Stimulated activated CD4-positive, alpha-beta T cell treated with anti-CD3 and anti-CD28 coated beads, Interleukin-1b, Interleukin-23, amount 100 ng/mL, for 24 hours (primary cell): ENCODE data around the gene BLCAP.
A peak's percentile ranks its signal among the peaks of the same experiment; 100 is the strongest.
"Not testable (repeated sequence)": the region's sequence is repeated elsewhere in the genome, so short reads cannot be mapped to it uniquely, and the experiment has no call there.

Experiments used
- DNase-seq, 4 experiments: peaks; one replicate each; pipeline ENCODE4 v3.0.0-alpha.2; 2020; ENCODE audit warnings: low read depth in 4 of 4, low spot score in 1 of 4

BLCAP gene

DNA sequence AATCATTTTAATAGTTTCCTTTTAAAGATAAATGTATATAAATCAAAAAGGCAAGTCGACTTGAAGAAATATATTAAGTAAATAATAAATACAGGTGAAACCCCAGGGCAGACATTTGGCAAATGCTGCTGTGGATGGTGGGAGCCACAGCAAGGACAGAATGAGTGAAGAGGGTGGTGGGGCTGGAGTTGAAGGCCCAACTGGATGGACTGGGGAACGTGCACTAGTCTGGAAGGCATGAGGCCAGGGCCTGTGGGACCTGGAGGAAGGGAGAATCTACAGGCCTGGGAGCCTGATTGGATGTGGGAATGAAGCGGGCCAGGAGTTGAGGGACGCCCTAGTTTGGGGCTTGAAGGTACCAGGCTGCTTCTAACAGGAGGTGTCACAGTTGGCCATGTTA lies 30.6 kb upstream of the BLCAP start:
- no peak for DNase-seq

DNA sequence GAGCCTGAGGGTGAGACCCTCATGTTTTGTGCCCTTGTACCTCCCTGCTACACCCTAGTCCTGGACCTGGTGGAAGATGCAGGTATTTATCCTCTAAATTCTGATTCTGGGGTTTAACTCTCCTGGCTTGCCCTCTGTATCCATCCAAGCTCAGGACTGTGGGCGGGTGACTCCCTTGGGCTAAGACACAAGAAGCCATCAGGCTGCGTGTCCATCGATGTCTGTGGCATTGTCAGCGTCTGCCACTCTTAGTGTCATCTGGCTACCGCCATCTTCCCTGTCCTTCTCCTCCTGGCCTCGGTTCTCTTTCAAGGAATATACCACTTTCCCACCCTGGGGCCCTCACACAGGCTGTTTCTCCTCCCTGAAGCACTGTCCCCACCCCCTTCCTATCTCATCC lies 28.9 kb upstream of the BLCAP start:
- DNase-seq, result no peak

DNA sequence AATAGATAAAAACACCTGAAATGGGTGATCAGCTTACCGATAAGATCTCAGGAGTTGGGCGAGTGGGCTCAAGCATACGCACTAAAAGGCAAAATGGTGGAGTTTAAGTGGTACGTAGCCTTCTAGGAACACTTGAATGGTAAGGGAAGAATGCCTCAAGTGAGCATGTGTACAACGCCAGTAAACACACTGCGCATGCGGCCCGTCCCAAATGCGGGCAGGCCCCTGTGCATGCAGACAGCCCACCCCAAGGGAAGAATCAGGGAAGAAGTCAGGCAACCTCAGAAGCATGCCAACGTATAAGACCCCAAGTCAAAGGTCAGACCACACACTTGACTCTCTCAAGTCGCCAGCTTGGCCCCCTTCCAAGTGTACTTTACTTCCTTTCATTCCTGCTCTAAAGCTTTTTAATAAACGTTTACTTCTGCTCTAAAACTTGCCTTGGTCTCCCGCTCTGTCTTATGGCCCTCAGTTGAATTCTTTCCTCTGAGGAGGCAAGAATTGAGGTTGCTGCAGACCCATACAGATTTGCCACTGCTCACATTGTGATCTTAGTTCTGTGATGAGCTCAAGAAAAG lies 27.1 kb upstream of the BLCAP start:
- not testable (repeated sequence) for DNase-seq

DNA sequence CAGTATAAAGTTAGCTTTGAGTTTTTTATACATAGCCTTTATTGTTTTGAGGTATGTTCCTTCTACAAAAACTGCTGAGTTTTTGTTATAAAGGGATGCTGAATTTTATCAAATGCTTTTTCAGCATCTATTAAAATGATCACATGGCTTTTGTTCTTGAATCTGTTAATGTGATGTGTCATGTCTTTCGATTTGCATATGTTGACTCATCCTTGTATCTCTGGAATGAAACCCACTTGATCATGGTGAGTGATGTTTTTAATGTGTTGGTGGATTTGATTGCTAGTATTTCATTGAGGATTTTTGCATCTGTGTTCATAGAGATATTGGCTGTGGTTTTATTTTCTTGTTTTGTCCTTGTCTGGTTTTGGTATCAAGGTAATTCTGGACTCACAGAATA lies 24.7 kb upstream of the BLCAP start:
- DNase-seq, result no peak

DNA sequence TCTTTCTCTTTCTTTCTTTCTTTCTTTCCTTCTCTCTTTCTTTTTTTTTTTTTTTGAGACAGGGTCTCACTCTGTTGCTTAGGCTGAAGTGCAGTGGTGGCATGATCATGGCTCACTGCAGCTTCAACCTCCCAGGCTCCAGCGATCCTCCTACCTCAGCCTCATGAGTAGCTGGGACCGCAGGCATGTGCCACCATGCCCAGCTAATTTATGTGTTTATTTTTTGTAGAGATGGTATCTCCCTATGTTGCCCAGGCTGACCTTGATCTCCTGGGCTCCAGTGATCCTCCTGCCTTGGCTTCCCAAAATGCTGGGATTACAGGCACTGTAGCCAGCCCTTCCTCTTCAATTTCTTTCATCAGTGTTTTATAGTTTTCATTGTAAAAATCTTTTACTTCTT lies 24.0 kb upstream of the BLCAP start:
- DNase-seq, result not testable (repeated sequence)

DNA sequence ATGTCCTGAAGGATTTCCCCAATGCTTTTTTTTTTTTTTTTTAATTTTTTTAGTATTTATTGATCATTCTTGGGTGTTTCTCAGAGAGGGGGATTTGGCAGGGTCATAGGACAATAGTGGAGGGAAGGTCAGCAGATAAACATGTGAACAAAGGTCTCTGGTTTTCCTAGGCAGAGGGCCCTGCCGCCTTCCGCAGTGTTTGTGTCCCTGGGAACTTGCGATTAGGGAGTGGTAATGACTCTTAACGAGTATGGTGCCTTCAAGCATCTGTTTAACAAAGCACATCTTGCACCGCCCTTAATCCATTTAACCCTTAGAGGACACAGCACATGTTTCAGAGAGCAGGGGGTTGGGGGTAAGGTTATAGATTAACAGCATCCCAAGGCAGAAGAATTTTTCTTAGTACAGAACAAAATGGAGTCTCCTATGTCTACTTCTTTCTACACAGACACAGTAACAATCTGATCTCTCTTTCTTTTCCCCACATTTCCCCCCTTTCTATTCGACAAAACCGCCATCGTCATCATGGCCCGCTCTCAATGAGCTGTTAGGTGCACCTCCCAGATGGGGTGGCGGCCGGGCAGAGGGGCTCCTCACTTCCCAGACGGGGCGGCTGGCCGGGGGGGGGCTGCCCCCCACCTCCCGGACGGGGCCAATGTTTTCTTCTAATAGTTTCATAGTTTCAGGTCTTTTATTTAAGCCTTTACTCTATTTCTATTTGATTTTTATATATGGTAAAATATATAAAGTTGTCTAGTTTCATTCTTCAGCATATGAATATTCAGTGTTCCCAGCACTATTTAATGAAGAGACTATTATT lies 22.6 kb upstream of the BLCAP start:
- not testable (repeated sequence) for DNase-seq

DNA sequence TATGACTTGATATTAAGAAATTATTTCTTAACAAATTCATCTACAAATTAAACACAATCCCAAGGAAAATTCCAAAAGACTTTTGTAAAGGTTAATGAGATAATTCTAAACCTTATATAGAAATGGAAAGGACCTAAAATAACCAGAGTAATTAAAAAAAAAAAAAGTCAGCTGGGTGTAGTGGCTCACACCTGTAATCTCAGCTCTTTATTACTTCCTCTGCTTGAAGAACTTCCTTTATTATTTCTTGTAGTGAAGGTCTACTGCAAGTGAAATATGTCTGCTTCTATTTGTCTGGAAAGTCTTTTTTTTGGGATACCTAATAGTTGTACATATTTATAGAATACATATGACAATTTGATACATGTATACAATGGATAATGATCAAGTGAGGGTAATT lies 20.2 kb upstream of the BLCAP start:
- no peak for DNase-seq

DNA sequence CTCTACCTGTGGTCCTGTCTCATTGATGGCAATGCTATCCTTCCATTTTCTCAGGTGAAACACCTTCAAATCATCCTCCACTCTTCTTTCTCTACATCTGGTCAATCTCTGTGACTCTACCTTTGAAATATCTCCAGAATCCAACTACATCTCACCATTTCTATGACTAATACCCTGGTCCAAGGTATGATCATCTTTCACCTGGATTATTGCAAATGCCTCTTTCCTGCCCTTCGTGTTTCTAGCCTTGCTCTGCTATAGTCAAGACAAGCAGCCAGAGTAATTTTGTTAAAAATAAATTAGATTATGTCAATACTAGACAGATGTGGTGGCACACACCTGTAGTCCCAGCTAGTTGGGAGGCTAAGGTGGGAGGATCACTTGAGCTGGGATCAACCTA lies 17.8 kb upstream of the BLCAP start:
- no peak for DNase-seq

DNA sequence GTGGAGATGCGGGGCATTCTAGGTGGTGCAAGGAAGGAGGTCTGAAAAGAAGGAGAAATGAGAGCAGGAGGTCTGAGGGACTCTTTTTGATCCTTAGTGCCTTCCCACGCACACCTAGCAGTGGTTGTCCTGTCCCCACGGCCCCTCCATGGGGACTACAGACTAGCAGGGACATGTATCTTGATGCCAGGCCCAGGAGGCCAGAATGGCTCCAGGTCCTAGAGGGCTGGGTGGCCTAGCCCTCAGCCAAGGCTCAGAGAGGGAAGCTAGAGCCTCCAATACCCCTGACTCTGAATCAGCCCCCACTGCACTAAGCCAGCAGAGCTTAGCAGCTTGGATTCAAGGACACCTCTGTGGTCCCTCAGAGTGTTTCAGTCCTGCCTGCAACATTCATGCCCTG lies 16.7 kb upstream of the BLCAP start:
- DNase-seq, result no peak

DNA sequence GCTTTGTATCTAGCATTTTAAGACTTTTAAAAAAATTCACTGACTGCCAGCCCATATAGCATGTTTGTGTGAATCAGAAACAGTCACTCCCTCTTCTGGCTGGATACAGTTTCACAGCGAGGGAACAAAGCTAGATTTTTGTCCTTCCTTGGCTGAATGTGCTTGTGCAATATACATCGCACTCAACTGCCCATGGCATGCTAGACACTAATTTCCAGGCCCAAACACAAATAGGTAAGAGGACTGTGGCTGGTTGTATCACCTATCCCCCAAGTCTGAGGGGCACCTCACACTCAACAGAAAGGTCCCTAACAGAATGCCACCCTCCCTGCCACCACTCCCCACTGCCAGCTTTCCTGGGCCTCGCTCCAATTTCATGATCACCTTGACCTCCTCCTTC lies 16.2 kb upstream of the BLCAP start:
- DNase-seq, result no peak

DNA sequence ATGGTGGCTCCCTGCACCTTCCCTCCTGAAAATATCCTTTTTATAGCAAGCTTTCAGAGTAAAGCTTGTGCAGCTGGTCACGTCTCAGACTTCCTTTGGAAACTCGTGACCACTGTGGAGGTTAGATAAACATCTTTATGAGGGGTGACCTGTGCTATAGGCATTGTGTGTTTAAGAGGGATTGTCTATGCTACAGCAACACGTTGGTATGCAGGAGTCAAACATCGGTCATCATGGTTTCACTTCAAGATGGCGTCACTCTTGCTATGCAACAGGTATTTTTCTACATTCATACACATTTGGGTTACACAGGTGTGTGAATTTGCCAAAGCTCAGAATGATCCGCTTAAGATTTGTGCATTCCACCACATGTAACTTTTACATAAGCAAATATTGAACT lies 14.6 kb upstream of the BLCAP start:
- DNase-seq, result no peak

DNA sequence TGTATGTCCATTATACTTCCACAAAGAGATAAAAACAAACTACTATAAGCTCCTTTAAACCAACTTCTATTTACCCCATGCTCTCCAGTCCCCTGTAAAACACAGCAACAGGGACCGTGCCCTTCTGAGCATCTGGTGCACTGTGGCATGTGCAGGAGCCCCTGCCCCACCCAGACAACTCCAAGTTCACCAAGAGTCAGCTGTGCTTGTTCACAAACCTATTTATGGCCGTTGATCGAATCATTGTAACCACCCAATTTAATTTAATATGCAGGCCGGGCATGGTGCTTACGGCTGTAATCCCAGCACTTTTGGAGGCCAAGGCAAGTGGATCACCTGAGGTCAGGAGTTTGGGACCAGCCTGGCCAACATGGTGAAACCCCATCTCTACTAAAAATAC lies 13.7 kb upstream of the BLCAP start:
- DNase-seq, result no peak

DNA sequence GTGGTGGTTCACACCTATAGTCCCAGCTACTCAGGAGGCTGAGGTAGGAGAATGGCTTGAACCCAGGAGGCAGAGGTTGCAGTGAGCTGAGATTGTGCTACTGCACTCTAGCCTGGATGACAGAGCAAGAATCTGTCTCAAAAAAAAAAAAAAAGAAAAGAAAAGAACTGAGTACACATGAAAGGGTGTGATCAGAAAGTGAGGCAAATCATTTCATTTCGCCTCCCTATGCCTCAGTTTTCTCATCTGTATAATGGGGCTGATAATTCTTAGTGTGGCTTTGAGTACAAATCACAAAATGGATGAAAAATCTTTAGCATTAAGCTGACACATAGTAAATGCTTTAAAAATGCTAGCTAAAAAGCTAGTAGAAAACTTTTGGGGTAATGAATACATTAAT lies 13.2 kb upstream of the BLCAP start:
- DNase-seq, result not testable (repeated sequence)

DNA sequence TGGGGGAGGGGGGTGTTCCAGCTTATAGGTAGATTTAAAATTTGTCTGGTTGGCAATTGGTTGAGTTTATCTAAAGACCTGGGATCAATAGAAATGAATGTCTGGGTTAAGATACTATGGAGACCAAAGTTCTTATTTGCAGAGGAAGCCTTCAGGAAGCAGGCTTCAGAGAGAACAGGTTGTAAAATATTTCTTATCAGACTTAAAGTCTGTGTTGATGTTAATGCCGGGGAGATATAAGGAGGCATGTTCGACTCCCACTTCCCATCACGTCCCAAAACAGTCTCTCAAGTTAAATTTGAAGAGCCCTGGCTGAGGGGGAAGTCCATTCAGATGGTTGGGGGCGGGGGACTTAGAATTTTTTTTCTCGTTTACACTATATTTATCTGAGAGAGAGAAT lies 12.3 kb upstream of the BLCAP start:
- no peak for DNase-seq

DNA sequence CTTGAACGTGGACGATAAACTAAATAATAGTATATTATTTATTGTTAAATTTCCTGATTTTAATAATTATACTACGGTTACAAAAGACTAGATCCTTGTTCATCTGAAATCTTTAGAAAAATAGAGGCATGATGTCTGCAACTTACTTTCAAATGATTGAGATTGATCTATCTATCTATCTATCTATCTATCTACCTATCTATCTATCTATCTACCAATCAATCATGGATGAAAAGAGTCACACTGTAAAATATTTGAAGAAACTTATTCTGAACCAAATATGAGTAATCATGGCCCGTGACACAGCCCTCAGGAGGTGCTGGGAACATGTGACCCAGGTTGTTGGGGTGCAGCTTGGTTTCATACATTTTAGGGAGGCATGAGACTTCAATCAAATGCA lies 11.7 kb upstream of the BLCAP start:
- DNase-seq, result no peak

DNA sequence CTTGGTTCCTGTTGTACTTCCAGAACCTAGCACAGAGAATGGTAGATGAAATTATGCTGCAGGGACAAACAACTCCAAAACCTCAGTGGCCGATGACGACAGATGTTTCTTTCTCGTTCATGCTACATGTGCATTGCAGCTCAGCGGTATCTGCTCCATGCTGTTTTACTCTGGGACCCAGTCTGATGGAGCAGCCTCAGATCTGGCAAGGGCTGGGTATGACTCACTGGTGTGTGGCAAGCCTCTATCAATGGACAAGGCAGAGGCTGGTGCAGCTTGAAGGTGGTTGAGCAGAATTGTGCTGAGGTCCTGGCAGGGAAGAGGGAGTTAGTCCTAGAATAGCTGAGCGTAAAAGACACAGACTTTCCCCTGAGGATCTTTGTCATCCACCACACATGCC lies 10.3 kb upstream of the BLCAP start:
- no peak for DNase-seq

DNA sequence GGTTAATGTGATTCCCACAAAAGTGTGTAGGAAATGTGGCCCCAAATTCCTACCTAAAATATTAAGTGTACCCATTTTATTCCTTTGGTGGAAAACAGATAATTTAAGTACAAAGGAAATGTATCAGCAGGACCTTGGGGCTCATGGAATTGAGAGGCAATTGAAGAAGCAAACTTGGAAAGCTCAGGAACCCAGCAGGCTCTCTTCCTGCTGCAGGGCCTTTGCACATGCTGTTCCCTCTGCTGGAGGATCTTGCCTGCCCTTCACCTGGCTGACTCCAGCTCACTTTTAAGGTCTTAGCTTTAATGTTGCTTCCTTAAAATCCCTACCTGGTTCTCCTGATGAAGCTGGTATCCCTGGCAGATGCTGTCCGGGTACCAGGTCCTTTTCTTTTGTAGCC lies 9.8 kb upstream of the BLCAP start:
- no peak for DNase-seq

DNA sequence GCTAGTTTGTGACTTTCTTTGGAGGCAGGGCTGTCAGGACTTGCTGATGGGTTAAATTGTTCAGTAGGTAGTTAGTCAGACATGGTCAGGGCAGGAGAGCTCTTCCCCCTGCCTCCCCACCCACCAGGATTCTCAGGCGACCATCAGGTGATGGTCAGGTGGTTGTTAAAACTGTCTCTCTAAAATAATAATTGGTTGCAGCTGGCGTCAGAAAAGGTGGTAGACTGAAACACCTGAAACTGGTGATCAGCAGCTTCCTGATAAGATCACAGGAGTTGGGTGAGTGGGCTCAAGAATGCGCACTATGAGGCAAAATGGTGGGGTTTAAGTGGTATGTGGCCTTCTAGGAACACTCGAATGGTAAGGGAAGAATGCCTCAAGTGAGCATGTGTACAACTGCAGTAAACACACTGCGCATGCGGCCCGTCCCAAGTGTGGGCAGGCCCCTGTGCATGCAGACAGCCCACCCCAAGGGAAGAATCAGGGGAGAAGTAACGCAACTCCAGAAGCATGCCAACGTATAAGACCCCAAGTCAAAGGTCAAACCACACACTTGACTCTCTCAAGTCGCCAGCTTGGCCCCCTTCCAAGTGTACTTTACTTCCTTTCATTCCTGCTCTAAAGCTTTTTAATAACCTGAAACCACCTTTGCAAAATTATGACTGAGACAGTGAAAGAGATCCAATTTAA lies 7.9 kb upstream of the BLCAP start:
- no peak for DNase-seq

DNA sequence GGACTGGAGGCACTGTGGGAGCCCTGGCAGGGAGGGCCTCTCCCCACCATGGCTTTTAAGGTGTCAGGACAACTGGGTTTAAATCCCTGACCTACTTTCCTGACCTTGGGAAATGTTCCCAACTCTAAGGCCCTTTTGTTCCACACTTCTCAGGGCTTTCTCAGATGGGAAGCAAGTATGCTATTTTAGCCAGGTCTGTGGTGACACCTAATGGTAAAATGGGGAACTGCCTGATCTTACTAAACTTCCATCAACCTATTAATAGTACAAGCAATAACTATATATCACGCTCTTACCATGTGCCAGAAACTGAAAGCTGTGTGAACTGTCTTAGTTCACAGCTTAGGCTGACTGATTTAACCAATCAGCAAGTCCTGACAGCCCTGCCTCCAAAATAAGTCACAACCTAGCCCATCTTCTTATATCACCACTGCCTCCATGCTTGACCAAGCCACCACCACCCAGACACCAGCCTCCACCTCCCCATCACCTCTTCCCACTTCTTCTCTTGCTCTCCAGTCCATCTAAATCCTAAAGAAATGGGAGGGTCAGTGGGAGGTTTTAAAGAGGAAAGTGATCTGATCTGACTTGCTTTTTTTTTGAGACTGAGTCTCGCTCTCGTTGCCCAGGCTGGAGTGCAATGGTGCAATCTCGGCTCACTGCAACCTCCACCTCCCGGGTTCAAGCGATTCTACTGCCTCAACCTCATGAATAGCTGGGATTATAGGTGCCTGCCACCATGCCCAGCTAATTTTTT lies 6.9 kb upstream of the BLCAP start:
- peak in 1 of 4 experiments; percentile 33 for DNase-seq

DNA sequence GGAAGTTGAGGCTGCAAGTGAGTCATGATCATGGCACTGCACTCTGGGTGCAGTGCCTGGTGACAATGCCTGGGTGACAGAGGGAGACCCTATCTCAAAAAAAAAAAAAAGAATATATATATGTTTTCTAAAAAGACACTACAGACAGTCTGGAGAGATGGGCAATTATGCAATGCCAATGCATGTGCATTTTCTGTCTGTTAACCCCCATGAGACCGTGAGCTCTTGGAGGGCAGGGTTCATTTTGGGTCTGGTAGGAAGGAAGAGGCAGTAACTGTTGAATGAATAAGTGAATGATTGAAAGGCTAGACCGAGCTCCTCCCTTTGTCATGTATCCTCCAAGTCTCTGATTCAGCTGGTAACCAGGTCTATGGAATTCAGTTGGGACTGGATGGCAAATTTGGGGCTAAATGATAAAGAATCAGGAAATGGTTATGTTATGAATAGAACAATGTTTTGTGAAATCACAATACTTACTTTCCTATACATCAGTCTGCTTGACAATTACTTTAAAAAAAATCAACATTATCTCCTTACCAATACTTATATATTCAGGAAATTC lies 5.6 kb upstream of the BLCAP start:
- no peak for DNase-seq

DNA sequence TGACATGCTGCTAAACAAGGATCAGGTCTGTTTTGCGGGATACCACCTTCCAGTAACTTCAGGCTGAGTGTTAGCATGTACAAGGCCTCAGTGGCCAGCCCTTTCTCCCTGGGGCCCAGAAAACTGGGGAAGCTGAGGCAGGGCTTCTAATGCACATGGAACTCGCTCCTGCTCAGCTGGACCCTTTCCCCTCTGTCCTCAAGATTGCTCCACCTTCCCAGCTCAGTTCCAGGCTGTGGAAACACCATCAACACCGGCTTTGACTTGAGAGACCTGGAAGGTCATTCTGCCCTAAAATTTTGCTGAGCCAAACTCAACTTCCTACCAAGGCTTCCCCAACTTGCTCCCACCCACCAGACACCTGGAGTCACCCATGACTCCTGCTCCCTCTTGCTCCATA lies 4.2 kb upstream of the BLCAP start:
- DNase-seq, result no peak
